Measurements from ENCODE around the gene TLR6.
A peak's percentile ranks its signal among the peaks of the same experiment; 100 is the strongest.

- TF ChIP-seq CTCF (conservative IDR thresholded peaks at IDR 0.05) (peak; percentile 42), ZFX (IDR thresholded peaks at IDR 0.05) (no peak)
Measured at GRCh38 chr4:38902695-38903094, 46.1 kb upstream of the TLR6 start.

Measured in C4-2B (cell line).